Neural progenitor cell (in vitro differentiated cells): ENCODE results near the gene TMEM269. TPM values are rescaled to one million over a fixed set of nuclear protein-coding genes. Genes with fewer than 3 reads are reported as not detected.

ENCODE experiments used
- DNase-seq: peaks from one replicate; pipeline ENCODE4 v3.0.0-alpha.2; 2016; ENCODE audit warnings: low spot score
- H2AFZ ChIP-seq: fragments of 200-600 bp; sonication (generic); replicated peaks from 2 replicates; pipeline ENCODE4 v1.6.1; 2016; ENCODE audit warnings: antibody characterized with exemption
- H3F3A ChIP-seq: fragments of 200-600 bp; sonication (generic); 2 replicates; pipeline ENCODE4 v1.6.1; 2016; ENCODE audit warnings: antibody characterized with exemption, low read depth
- H3K27ac ChIP-seq: fragments of 200-600 bp; sonication (generic); 2 replicates; pipeline ENCODE4 v1.5.1; 2016; ENCODE audit warnings: mild to moderate bottlenecking
- H3K27me3 ChIP-seq: fragments of 200-600 bp; sonication (generic); 2 replicates; pipeline ENCODE4 v1.6.1; 2016; ENCODE audit warnings: mild to moderate bottlenecking, moderate library complexity
- H3K36me3 ChIP-seq: fragments of 200-600 bp; sonication (generic); 2 replicates; pipeline ENCODE4 v1.5.1; 2016
- H3K4me1 ChIP-seq: fragments of 200-600 bp; sonication (generic); 2 replicates; pipeline ENCODE4 v1.6.1; 2016; ENCODE audit warnings: mixed run types
- H3K4me2 ChIP-seq: fragments of 200-600 bp; sonication (generic); 2 replicates; pipeline ENCODE4 v1.6.1; 2016
- H3K4me3 ChIP-seq: fragments of 200-600 bp; sonication (generic); 2 replicates; pipeline ENCODE4 v1.5.1; 2016
- H3K79me2 ChIP-seq: fragments of 200-600 bp; sonication (generic); 2 replicates; pipeline ENCODE4 v1.6.1; 2016; ENCODE audit warnings: low read depth
- H3K9ac ChIP-seq: fragments of 200-600 bp; sonication (generic); 2 replicates; pipeline ENCODE4 v1.6.1; 2016
- H3K9me3 ChIP-seq: fragments of 200-600 bp; sonication (generic); 2 replicates; pipeline ENCODE4 v1.5.1; 2016; ENCODE audit warnings: low read depth
- H4K20me1 ChIP-seq: fragments of 200-600 bp; sonication (generic); 2 replicates; pipeline ENCODE4 v1.6.1; 2016; ENCODE audit warnings: low read depth
- H3K27ac Mint-ChIP-seq: 3 replicates; pipeline ENCODE4 v1.8.0; 2021; ENCODE audit warnings: mixed read lengths
- H3K27me3 Mint-ChIP-seq: 2 replicates; pipeline ENCODE4 v1.8.0; 2022; ENCODE audit warnings: low read depth, mild to moderate bottlenecking, inconsistent platforms, moderate library complexity, mixed read lengths; ENCODE audit not compliant: insufficient read depth
- H3K36me3 Mint-ChIP-seq: 3 replicates; pipeline ENCODE4 v1.8.0; 2021; ENCODE audit warnings: mixed read lengths
- H3K4me1 Mint-ChIP-seq: 3 replicates; pipeline ENCODE4 v1.8.0; 2021; ENCODE audit warnings: mixed read lengths
- H3K4me3 Mint-ChIP-seq: 3 replicates; pipeline ENCODE4 v1.8.0; 2021; ENCODE audit warnings: mild to moderate bottlenecking, moderate library complexity, mixed read lengths
- H3K9me3 Mint-ChIP-seq: 3 replicates; pipeline ENCODE4 v1.8.0; 2020; ENCODE audit warnings: mixed read lengths
- CTCF ChIP-seq: fragments of 200-600 bp; sonication (generic); IDR thresholded peaks from 2 replicates; pipeline ENCODE4 v1.5.1; 2017; ENCODE audit warnings: antibody characterized with exemption, mild to moderate bottlenecking
- EZH2 ChIP-seq: fragments of 200-600 bp; sonication (generic); IDR thresholded peaks from 2 replicates; pipeline ENCODE4 v1.6.1; 2017; ENCODE audit warnings: antibody characterized with exemption, mild to moderate bottlenecking, moderate library complexity
- EZH2phosphoT487 ChIP-seq: fragments of 200-600 bp; sonication (generic); IDR thresholded peaks from 2 replicates; pipeline ENCODE4 v1.6.1; 2017; ENCODE audit warnings: antibody characterized with exemption
- total RNA-seq: library from RNA; depleted of rRNA; stranded (reverse); fragments of >200 nt; gene quantifications from 2 replicates; pipeline ENCODE4 v1.2.3, GENCODE V29; 2015; ENCODE audit warnings: low replicate concordance

TMEM269 gene
- total RNA-seq, 1 donor from 2014 or later, result 0.47 TPM

DNA sequence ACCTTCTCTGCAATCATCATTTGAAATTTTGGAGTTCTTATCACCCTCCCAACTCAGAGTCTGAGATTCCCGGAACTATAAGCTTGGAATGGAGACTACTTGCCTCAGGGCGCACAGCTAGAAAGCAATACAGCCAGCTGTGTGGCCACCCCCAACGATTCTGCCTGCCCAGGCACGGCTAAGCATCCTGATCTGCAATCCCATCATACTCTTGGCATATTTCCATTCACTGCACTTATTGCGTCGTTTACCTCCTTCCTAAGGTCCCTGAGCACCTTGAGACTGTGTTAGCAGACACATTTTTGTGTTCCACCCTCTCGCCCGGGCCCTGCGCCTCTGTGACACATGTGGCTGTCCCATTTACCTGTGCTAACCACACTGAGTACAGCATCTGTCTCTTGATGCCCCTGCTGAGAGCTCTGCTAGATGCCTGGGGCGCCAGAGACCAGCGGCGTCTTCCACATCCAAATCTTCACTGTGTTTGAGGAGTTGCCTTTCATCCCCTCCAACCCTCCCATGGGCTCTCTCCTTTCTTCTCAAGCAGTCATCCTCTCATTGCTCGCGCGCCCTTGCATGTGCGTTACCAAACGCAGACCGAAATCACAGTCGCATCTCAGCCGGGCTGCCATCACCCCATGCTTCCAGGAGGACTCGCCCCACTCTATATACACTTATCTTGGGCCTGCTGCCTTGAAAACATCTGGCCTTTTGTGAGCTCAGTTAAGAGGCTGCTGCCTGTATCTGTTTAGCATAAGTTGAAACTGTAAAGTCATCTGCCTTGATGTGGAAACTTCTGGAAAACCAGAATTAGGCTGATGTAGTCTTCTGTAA, 41.3 kb upstream of the TMEM269 start:
- no peak overlapping the region for H3K4me2 ChIP-seq
- peak overlapping the region; percentile 22 for H3K4me3 Mint-ChIP-seq

DNA sequence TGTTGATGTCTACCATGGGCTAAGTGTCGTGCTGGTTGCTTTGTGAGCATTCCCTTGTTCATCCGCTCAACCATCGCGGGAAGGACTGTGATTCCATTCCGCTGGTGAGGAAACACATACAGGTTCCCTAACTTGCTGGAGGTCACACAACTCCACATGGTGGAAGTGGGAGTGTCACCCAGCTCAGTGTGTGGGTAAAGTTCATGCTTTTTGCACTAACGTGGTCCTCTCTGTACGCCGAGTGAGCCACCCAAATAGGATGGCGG, 40.7 kb upstream of the TMEM269 start:
- Histone ChIP-seq H3K4me3 (no peak overlapping the region), H3K4me1 (peaks cover 21% of the 10 kb centered on the region), H3K4me2 (no peak overlapping the region), H3K9me3 (no peaks in the 10 kb centered on the region), H3K27me3 (no peaks in the 10 kb centered on the region), H2AFZ (no peak overlapping the region), H3F3A (peaks cover 23% of the 10 kb centered on the region), H3K27ac (no peak overlapping the region), H3K9ac (no peak overlapping the region), H4K20me1 (no peaks in the 10 kb centered on the region), H3K36me3 (no peaks in the 10 kb centered on the region), H3K79me2 (no peaks in the 10 kb centered on the region)
- Mint-ChIP-seq H3K27me3 (peaks cover 13% of the 10 kb centered on the region), H3K4me1 (peaks cover 37% of the 10 kb centered on the region), H3K36me3 (peaks cover 25% of the 10 kb centered on the region), H3K27ac (peak overlapping the region; percentile 89), H3K9me3 (no peaks in the 10 kb centered on the region), H3K4me3 (no peak overlapping the region)
- no peak for DNase-seq
- TF ChIP-seq CTCF, result no peak
- TF ChIP-seq EZH2phosphoT487, result no peak
- TF ChIP-seq EZH2, result no peak

More for the DNA sequence above, 41.3 kb upstream of the TMEM269 start:
- peaks cover 19% of the 10 kb centered on the region for H3K36me3 Mint-ChIP-seq
- H3K9me3 ChIP-seq, result no peaks in the 10 kb centered on the region
- peaks cover 21% of the 10 kb centered on the region for H3K4me1 ChIP-seq
- H2AFZ ChIP-seq, result no peak overlapping the region
- no peak for TF ChIP-seq CTCF
- no peak for TF ChIP-seq EZH2phosphoT487
- no peak for TF ChIP-seq EZH2
- H3K36me3 ChIP-seq, result no peaks in the 10 kb centered on the region
- no peaks in the 10 kb centered on the region for H3K79me2 ChIP-seq
- DNase-seq, result no peak
- no peak overlapping the region for H3K4me3 ChIP-seq
- H3K27ac Mint-ChIP-seq, result peak overlapping the region; percentile 89
- H3F3A ChIP-seq, result peaks cover 23% of the 10 kb centered on the region
- H3K27me3 ChIP-seq, result no peaks in the 10 kb centered on the region
- no peaks in the 10 kb centered on the region for H4K20me1 ChIP-seq
- no peak overlapping the region for H3K9ac ChIP-seq
- no peaks in the 10 kb centered on the region for H3K9me3 Mint-ChIP-seq
- peaks cover 38% of the 10 kb centered on the region for H3K4me1 Mint-ChIP-seq
- H3K27me3 Mint-ChIP-seq, result peaks cover 13% of the 10 kb centered on the region
- no peak overlapping the region for H3K27ac ChIP-seq

- peaks cover 6% of the 10 kb centered on the region for H3K4me1 ChIP-seq
- no peak overlapping the region for H3K9ac ChIP-seq
- no peaks in the 10 kb centered on the region for H3K9me3 ChIP-seq
- peaks cover 3% of the 10 kb centered on the region for H3K9me3 Mint-ChIP-seq
- no peak overlapping the region for H2AFZ ChIP-seq
- no peak overlapping the region for H3K4me3 ChIP-seq
- no peaks in the 10 kb centered on the region for H3K36me3 ChIP-seq
- H3K27me3 ChIP-seq, result no peaks in the 10 kb centered on the region
- H3K27me3 Mint-ChIP-seq, result peaks cover 10% of the 10 kb centered on the region
- no peak overlapping the region for H3K27ac Mint-ChIP-seq
- DNase-seq, result no peak
- H3K4me2 ChIP-seq, result no peak overlapping the region
- H3K79me2 ChIP-seq, result no peaks in the 10 kb centered on the region
- H3F3A ChIP-seq, result peaks cover 6% of the 10 kb centered on the region
- no peaks in the 10 kb centered on the region for H4K20me1 ChIP-seq
- peaks cover 37% of the 10 kb centered on the region for H3K36me3 Mint-ChIP-seq
- no peak for TF ChIP-seq EZH2phosphoT487
- H3K4me3 Mint-ChIP-seq, result peak overlapping the region; percentile 60
- no peak overlapping the region for H3K27ac ChIP-seq
- H3K4me1 Mint-ChIP-seq, result peaks cover 22% of the 10 kb centered on the region
These were observed 38.9 kb upstream of the TMEM269 start for GRCh38 chr1:42745851-42746250.

- H3K9ac ChIP-seq, result no peak overlapping the region
- no peaks in the 10 kb centered on the region for H3K4me1 ChIP-seq
- no peak overlapping the region for H3K4me3 ChIP-seq
- no peak overlapping the region for H2AFZ ChIP-seq
- no peak overlapping the region for H3K4me2 ChIP-seq
- H3K36me3 ChIP-seq, result peaks cover 1% of the 10 kb centered on the region
- Mint-ChIP-seq H3K4me1 (peaks cover 20% of the 10 kb centered on the region), H3K36me3 (peaks cover 38% of the 10 kb centered on the region), H3K27ac (no peak overlapping the region), H3K4me3 (no peak overlapping the region), H3K27me3 (peaks cover 10% of the 10 kb centered on the region), H3K9me3 (peaks cover 4% of the 10 kb centered on the region)
- H3K79me2 ChIP-seq, result no peaks in the 10 kb centered on the region
- peaks cover under 1% of the 10 kb centered on the region for H3F3A ChIP-seq
- no peak overlapping the region for H3K27ac ChIP-seq
- H4K20me1 ChIP-seq, result no peaks in the 10 kb centered on the region
- TF ChIP-seq EZH2 (no peak), EZH2phosphoT487 (no peak), CTCF (no peak)
- no peaks in the 10 kb centered on the region for H3K9me3 ChIP-seq
- DNase-seq, result no peak
- H3K27me3 ChIP-seq, result no peaks in the 10 kb centered on the region
These were observed 38.2 kb upstream of the TMEM269 start for GRCh38 chr1:42746436-42747105.
